Endodermal cell (in vitro differentiated cells): Measurements from ENCODE around the gene ZBP1. TPM values are rescaled to one million over a fixed set of nuclear protein-coding genes. Genes with fewer than 3 reads are reported as not detected.

Source experiments
- DNase-seq: peaks from one replicate; pipeline ENCODE4 v3.0.0-alpha.2; 2017
- H3K27ac ChIP-seq: 2 replicates; pipeline ENCODE4 v1.5.1; 2013; ENCODE audit warnings: mild to moderate bottlenecking, low read depth, low read length, moderate library complexity
- H3K27me3 ChIP-seq: 2 replicates; pipeline ENCODE4 v1.6.1; 2013; ENCODE audit warnings: mild to moderate bottlenecking, low read length, moderate library complexity; ENCODE audit not compliant: insufficient read depth, control insufficient read depth, poor library complexity, severe bottlenecking
- H3K36me3 ChIP-seq: 2 replicates; pipeline ENCODE4 v1.7.0; 2013; ENCODE audit warnings: mild to moderate bottlenecking, low read length, moderate library complexity; ENCODE audit not compliant: control insufficient read depth, insufficient read depth
- H3K4me1 ChIP-seq: one replicate; pipeline ENCODE4 v1.7.0; 2013; ENCODE audit warnings: low read length; ENCODE audit not compliant: control insufficient read depth, insufficient read depth
- H3K4me3 ChIP-seq: 2 replicates; pipeline ENCODE4 v1.5.1; 2013; ENCODE audit warnings: mild to moderate bottlenecking, low read length, moderate library complexity
- H3K9ac ChIP-seq: 2 replicates; pipeline ENCODE4 v1.6.1; 2013; ENCODE audit warnings: mild to moderate bottlenecking, low read length, moderate library complexity; ENCODE audit not compliant: poor library complexity, severe bottlenecking; ENCODE audit errors: extremely low read depth
- H3K9me3 ChIP-seq: 2 replicates; pipeline ENCODE4 v1.6.1; 2013; ENCODE audit warnings: mild to moderate bottlenecking, low read length, moderate library complexity; ENCODE audit not compliant: control insufficient read depth
- H3K27ac Mint-ChIP-seq: 2 replicates; pipeline ENCODE4 v1.8.0; 2020; ENCODE audit warnings: mixed read lengths
- H3K27me3 Mint-ChIP-seq: 2 replicates; pipeline ENCODE4 v1.8.0; 2021; ENCODE audit warnings: mild to moderate bottlenecking, mixed read lengths; ENCODE audit not compliant: insufficient read depth
- H3K36me3 Mint-ChIP-seq: 2 replicates; pipeline ENCODE4 v1.8.0; 2020; ENCODE audit warnings: low read depth, mixed read lengths
- H3K4me1 Mint-ChIP-seq: 2 replicates; pipeline ENCODE4 v1.8.0; 2020; ENCODE audit warnings: mixed read lengths
- H3K4me3 Mint-ChIP-seq: 2 replicates; pipeline ENCODE4 v1.8.0; 2020; ENCODE audit warnings: mild to moderate bottlenecking, moderate library complexity, mixed read lengths
- H3K9me3 Mint-ChIP-seq: 2 replicates; pipeline ENCODE4 v1.8.0; 2020; ENCODE audit warnings: mild to moderate bottlenecking, mixed read lengths
- CTCF ChIP-seq: fragments of 200-600 bp; sonication (generic); conservative IDR thresholded peaks from 2 replicates; pipeline ENCODE4 v1.5.0; 2021; ENCODE audit warnings: antibody characterized with exemption, mild to moderate bottlenecking
- WGBS, 2 experiments: methylation state at CpG; one replicate each; pipeline versions ENCODE4 v1.1.5 to v1.1.7; 2013; ENCODE audit warnings: missing lambda C conversion rate in 2 of 2, mixed read lengths in 1 of 2; ENCODE audit not compliant: insufficient coverage in 1 of 2, insufficient read length in 1 of 2; 5-methylcytosine and 5-hydroxymethylcytosine counted together
- total RNA-seq, 2 donors: library from RNA; stranded (reverse); fragmentation: NEBNext Ultra II Directional in 1 of 2; extraction: Animal tissue kit (Norgen Biotek cat#: 25700) in 1 of 2; gene quantifications; 2 replicates in 1 of 2; 3 replicates in 1 of 2; pipeline ENCODE4 v1.2.1, GENCODE V29; 2021

The ZBP1 gene
- total RNA-seq, 2 donors from 2014 or later: not detected

GRCh38 chr20:57609086-57609841 is 11.0 kb downstream of the ZBP1 start:
- TF ChIP-seq CTCF: no peak
- H3K36me3 Mint-ChIP-seq: no peaks in the 10 kb centered on the region
- no peaks in the 10 kb centered on the region for H3K9me3 Mint-ChIP-seq
- 81 to 95% methylated on average over 8 to 16 of the region's 16 CpGs for WGBS, 2 experiments
- no peak overlapping the region for H3K27ac ChIP-seq
- H3K4me1 Mint-ChIP-seq: no peaks in the 10 kb centered on the region
- H3K36me3 ChIP-seq: no peaks in the 10 kb centered on the region
- no peak overlapping the region for H3K4me3 Mint-ChIP-seq
- peaks cover 7% of the 10 kb centered on the region for H3K27me3 Mint-ChIP-seq
- H3K4me3 ChIP-seq: no peak overlapping the region
- no peak for DNase-seq
- H3K27ac Mint-ChIP-seq: no peak overlapping the region
- H3K4me1 ChIP-seq: no peaks in the 10 kb centered on the region
- no peak overlapping the region for H3K9ac ChIP-seq
- no peaks in the 10 kb centered on the region for H3K27me3 ChIP-seq
- H3K9me3 ChIP-seq: no peaks in the 10 kb centered on the region

GRCh38 chr20:57608516-57608915 is 11.7 kb downstream of the ZBP1 start:
- H3K36me3 ChIP-seq: no peaks in the 10 kb centered on the region
- Mint-ChIP-seq H3K4me1 (no peaks in the 10 kb centered on the region), H3K27ac (no peak overlapping the region), H3K36me3 (no peaks in the 10 kb centered on the region), H3K27me3 (peaks cover 8% of the 10 kb centered on the region), H3K4me3 (no peak overlapping the region), H3K9me3 (no peaks in the 10 kb centered on the region)
- no peaks in the 10 kb centered on the region for H3K27me3 ChIP-seq
- WGBS, 2 experiments: 68 to 80% methylated on average over 5 to 7 of the region's 7 CpGs
- DNase-seq: no peak
- no peaks in the 10 kb centered on the region for H3K9me3 ChIP-seq
- no peak for TF ChIP-seq CTCF
- no peak overlapping the region for H3K4me3 ChIP-seq
- H3K4me1 ChIP-seq: no peaks in the 10 kb centered on the region
- H3K27ac ChIP-seq: no peak overlapping the region
- no peak overlapping the region for H3K9ac ChIP-seq

- Mint-ChIP-seq H3K9me3 (no peaks in the 10 kb centered on the region), H3K36me3 (no peaks in the 10 kb centered on the region), H3K27ac (no peak overlapping the region), H3K4me1 (no peaks in the 10 kb centered on the region), H3K4me3 (no peak overlapping the region), H3K27me3 (peaks cover 8% of the 10 kb centered on the region)
- 89 to 91% methylated on average over 3 to 4 of the region's 5 CpGs for WGBS, 2 experiments
- Histone ChIP-seq H3K27ac (no peak overlapping the region), H3K4me3 (no peak overlapping the region), H3K9ac (no peak overlapping the region), H3K27me3 (no peaks in the 10 kb centered on the region), H3K4me1 (no peaks in the 10 kb centered on the region), H3K9me3 (no peaks in the 10 kb centered on the region), H3K36me3 (no peaks in the 10 kb centered on the region)
- TF ChIP-seq CTCF: no peak
- DNase-seq: no peak
Observed at GRCh38 chr20:57605878-57606277, 14.3 kb downstream of the ZBP1 start.
